LNCAP (cell line): Measurements from ENCODE around the gene DNAAF9.

Experiments used
- TF ChIP-seq, protein P1 (sequence below): fragments of 450-650 bp; IDR thresholded peaks from 2 replicates; pipeline ENCODE4 v1.5.1; 2017; ENCODE audit warnings: mild to moderate bottlenecking

DNAAF9 gene

DNA sequence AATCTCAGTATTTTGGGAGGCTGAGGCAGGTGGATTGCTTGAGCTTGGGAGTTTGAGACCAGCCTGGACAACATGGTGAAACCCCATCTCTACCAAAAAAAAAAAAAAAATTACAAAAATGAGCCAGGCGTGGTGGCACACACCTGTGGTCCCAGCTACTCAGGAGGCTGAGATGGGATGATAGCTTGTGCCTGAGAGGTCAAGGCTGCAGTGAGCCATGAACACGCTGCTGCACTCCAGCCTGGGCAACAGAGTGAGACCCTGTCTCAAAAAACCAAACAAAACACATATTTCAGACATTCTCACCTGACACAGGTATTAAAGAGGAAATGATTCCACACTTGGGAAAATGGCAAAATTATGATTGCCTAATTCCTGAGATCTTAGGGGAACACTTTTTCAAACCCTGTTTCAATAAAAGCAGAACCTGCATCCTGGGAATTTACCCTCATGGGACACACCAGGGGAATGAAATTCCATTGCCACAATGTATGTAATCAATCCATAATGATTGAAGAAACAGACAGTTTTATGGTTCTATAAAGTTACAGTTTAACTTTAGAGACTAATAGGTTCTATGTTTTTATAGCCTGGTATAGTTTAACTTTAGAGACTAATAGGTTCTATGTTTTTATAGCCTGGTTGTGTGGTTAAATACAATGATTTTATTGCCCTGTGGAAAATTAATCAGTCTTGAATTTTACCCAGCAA is 29.6 kb upstream of the DNAAF9 start:
- TF ChIP-seq, protein P1, sequence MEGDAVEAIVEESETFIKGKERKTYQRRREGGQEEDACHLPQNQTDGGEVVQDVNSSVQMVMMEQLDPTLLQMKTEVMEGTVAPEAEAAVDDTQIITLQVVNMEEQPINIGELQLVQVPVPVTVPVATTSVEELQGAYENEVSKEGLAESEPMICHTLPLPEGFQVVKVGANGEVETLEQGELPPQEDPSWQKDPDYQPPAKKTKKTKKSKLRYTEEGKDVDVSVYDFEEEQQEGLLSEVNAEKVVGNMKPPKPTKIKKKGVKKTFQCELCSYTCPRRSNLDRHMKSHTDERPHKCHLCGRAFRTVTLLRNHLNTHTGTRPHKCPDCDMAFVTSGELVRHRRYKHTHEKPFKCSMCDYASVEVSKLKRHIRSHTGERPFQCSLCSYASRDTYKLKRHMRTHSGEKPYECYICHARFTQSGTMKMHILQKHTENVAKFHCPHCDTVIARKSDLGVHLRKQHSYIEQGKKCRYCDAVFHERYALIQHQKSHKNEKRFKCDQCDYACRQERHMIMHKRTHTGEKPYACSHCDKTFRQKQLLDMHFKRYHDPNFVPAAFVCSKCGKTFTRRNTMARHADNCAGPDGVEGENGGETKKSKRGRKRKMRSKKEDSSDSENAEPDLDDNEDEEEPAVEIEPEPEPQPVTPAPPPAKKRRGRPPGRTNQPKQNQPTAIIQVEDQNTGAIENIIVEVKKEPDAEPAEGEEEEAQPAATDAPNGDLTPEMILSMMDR = no peak

DNA sequence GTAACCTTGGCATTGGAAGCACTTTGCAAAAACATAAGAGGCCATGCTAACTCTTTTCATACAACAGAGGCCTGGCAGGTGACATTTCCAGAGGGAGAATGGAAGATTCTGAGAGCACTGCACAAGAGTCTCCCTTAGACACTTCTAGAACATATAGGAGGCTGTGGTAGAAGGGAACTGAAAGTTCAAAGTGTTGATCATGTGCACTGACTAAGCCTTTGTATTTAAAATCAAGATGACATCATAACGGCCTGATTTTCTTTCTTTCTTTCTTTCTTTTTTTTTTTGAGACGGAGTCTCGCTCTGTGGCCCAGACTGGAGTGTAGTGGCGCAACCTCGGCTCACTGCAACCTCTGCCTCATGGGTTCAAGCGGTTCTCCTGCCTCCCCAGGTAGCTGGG is 26.8 kb upstream of the DNAAF9 start:
- TF ChIP-seq, protein P1 = no peak

DNA sequence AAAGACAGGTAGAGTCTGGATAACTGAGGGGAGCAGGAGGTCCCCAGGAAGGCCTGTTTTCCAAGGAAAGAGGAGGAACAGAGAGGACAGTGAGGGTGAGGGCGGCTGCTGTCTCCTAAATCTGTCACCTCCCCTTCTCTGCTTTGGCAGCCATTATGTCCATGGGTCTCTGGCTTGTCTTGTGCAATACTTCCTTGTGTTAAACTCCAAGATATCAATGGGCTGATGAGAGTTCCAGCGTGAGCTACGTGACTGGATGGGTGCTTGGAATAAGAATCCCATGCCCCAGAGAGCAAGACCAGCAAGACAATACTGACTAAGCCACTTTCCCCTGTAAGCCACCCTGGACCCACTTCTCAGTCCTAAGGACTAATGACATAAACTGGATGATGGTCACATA is 26.3 kb upstream of the DNAAF9 start:
- TF ChIP-seq, protein P1 = no peak

DNA sequence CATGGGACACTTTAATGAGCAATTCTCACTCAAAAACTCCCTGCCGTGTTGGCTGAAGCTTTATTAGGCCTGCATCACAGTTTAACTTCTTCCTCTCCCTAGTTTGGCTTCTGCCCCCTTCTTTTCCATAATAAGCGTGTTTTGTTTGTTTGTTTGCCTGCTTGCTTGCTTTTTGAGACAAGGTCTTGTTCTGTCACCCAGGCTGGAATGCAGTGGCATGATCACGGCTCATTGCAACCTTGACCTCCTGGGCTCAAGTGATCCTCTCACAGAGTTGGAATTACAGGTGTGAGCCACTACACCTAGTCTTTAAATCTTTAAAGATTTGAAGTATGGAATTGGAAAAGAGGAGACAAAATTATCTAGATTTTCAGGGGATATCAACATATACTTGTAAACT is 25.4 kb upstream of the DNAAF9 start:
- TF ChIP-seq, protein P1 = no peak

DNA sequence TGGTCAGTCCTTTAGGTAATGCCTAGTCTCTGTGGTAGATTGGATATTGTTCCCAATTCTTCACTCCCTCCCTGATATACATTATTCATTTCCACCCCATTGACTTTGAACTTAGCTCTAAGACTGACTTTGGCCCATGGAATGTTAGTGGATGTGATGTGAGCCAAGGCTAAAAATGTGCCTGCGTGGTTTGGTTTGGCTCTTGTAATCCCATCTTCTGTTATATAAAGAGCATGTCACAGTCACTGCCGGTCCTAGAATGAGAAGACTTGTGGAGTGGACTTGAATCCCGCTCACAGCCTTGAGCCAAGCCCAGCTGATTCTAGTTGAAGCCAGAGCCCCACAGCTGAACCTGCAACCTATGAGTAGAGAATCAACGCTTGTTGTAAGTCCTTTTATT is 23.6 kb upstream of the DNAAF9 start:
- TF ChIP-seq, protein P1 = no peak

DNA sequence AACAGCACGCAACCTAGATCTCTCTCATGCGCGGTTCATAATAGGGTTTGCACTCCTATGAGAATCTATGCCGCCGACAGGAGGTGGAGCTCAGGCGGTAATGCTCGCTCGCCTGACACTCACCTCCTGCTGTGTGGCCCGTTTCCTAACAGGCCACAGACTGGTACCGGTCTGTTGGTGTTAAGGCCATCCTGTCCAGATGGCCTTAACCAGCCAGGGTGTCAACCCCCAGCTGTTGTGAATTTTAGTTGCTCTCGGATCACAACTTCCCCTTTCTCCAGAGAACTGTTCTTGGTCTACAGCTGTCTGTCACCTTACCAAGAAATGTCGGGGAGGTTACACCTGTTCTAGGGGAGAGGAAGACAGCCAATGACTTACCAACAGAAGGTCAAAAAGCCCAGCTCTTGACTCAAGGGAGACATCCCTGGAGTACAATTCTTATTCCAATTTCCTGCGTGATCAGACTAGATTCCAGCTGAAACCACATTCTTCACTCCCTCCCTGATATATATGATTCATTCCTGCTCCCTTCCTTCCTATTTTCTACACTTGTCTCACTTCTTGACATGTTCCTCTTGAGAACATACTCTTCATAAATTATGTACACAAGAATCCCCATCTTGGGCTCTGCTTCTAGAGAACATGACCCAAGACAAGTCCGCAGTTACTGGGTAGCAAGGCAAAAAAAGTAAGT is 23.1 kb upstream of the DNAAF9 start:
- TF ChIP-seq, protein P1 = no peak

DNA sequence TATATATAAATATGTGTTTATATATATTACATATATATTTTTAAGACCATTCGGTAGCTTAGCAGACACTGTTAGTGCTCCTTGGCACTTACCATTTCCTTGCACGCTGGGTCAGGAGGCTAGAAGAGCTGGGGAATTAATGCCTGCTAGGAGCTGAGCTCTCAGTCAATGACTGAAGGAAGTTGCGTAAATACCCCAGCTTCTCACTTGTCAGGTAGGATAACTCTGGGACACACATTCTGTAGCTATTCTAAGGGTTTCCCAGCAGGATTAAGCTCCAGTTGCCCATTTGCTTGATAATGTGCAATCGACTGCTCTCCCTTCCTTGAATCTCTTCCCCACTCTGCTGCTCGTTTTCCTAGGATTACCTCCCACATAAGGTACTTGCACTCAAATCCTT is 15.7 kb upstream of the DNAAF9 start:
- TF ChIP-seq, protein P1 = no peak
